ENCODE data around the gene DOCK7. TPM values are rescaled to one million over a fixed set of nuclear protein-coding genes. Genes with fewer than 3 reads are reported as not detected.
"Not testable (repeated sequence)": the region's sequence is repeated elsewhere in the genome, so short reads cannot be mapped to it uniquely, and the experiment has no call there.

DOCK7 gene
- total RNA-seq, 4 donors from 2014 or later: 7.8 to 56.5 (median 19.1) TPM

DNA sequence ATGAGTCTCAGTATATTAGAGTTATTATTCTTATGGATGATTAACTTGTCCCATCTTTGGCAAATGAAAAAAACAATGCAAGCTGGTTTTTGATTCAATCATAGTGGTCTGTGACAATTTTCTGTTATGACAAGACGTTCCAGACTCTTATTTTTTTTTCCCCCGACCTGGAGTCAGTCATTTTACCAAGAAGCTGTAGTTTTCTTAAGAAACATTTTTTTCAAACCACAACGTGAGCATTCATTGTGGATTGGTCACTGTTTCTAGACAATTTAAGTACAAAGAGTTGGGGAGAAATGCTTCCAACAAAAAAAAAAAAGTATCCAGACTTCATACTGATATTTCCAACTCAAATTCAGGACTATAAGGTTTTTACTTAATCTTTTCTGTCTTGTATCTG is 98.9 kb downstream of the DOCK7 start:
- 75 to 81% methylated on average over 3 of the region's 3 CpGs for WGBS, 2 donors
- TF ChIP-seq, protein P1, sequence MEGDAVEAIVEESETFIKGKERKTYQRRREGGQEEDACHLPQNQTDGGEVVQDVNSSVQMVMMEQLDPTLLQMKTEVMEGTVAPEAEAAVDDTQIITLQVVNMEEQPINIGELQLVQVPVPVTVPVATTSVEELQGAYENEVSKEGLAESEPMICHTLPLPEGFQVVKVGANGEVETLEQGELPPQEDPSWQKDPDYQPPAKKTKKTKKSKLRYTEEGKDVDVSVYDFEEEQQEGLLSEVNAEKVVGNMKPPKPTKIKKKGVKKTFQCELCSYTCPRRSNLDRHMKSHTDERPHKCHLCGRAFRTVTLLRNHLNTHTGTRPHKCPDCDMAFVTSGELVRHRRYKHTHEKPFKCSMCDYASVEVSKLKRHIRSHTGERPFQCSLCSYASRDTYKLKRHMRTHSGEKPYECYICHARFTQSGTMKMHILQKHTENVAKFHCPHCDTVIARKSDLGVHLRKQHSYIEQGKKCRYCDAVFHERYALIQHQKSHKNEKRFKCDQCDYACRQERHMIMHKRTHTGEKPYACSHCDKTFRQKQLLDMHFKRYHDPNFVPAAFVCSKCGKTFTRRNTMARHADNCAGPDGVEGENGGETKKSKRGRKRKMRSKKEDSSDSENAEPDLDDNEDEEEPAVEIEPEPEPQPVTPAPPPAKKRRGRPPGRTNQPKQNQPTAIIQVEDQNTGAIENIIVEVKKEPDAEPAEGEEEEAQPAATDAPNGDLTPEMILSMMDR (IDR thresholded peaks at IDR 0.05): no peak
- TF ChIP-seq POLR2A (IDR thresholded peaks at IDR 0.05): no peak

DNA sequence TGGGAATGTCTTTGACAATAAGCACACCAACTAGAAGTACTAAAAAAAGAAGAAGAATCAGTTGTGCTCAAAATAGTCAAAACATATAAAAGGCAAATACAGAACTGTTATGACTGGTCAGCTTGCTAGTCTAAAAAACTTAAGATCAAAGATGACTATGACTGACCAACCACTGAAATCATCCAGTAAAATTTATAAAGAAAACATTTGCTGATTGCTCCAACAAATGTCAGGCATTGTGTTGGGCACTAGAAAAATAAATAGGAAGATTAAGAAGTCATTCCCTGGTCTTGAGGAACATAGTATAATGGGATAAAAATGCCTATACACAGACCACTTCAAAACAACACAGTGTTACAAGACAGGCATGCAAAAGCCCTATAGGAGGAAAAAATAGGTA is 100.2 kb downstream of the DOCK7 start:
- H3K27ac ChIP-seq: no peak overlapping the region
- no peaks in the 10 kb centered on the region for H3K4me1 ChIP-seq
- no peak overlapping the region for H3K4me3 ChIP-seq
- intact Hi-C loops (cut with DNase I): no loop called here
- TF ChIP-seq POLR2A (IDR thresholded peaks at IDR 0.05): no peak
- TF ChIP-seq, protein P1 (IDR thresholded peaks at IDR 0.05): no peak
- no peak for DNase-seq
- no peaks in the 10 kb centered on the region for H3K27me3 ChIP-seq
- no peaks in the 10 kb centered on the region for H3K9me3 ChIP-seq
- H3K36me3 ChIP-seq: peaks cover 0 to 26% (median 0%) of the 10 kb centered on the region in 3 donors

More for the DNA sequence above, 98.9 kb downstream of the DOCK7 start:
- intact Hi-C loops (cut with DNase I): no loop called here
- no peaks in the 10 kb centered on the region for H3K27me3 ChIP-seq
- H3K4me1 ChIP-seq: no peaks in the 10 kb centered on the region
- no peak overlapping the region for H3K4me3 ChIP-seq
- no peak overlapping the region for H3K27ac ChIP-seq
- no peaks in the 10 kb centered on the region for H3K9me3 ChIP-seq
- peaks cover 0 to 25% (median 0%) of the 10 kb centered on the region in 3 donors for H3K36me3 ChIP-seq
- no peak for DNase-seq

DNA sequence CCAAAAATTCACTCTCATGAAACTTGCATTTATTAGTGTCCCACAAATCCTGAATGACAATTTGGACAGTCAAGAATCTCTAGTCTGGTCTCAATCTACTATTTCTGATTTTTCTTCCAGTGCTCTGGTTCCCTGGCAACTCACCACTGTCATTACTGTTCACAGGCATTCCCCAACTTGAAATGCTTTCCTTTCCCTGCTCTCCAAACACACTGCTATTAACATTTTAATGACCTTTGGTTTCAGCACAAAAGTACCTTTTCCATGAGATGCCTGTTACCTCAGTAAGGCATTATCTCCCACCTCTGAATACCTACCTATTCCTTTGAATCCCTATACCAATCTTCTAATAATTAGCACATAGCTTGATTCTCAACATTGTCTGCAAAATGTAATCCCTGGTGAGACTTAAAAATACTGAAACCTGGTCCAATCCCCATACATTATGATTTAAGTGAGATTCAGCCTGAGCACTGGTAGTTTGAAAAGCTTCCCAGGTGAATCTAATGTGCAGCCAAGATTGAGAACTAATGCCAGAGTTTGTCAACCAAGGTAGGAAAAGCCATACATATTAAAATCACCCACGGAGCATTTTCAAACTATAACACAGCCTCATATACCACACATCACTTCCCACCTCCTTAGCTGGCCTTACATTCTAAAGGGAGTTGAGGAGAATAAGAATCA is 102.6 kb downstream of the DOCK7 start:
- no peak for TF ChIP-seq POLR2A (IDR thresholded peaks at IDR 0.05)
- TF ChIP-seq, protein P1 (IDR thresholded peaks at IDR 0.05): no peak
- DNase-seq: no peak
- WGBS, 2 donors: 29 to 50% methylated on average over 1 of the region's 1 CpG
- H3K27ac ChIP-seq: no peak overlapping the region
- peaks cover 0 to 29% (median 0%) of the 10 kb centered on the region in 3 donors for H3K36me3 ChIP-seq
- no peaks in the 10 kb centered on the region for H3K27me3 ChIP-seq
- H3K4me3 ChIP-seq: no peak overlapping the region
- no peaks in the 10 kb centered on the region for H3K4me1 ChIP-seq
- no peaks in the 10 kb centered on the region for H3K9me3 ChIP-seq
- intact Hi-C loops (cut with DNase I): no loop called here

DNA sequence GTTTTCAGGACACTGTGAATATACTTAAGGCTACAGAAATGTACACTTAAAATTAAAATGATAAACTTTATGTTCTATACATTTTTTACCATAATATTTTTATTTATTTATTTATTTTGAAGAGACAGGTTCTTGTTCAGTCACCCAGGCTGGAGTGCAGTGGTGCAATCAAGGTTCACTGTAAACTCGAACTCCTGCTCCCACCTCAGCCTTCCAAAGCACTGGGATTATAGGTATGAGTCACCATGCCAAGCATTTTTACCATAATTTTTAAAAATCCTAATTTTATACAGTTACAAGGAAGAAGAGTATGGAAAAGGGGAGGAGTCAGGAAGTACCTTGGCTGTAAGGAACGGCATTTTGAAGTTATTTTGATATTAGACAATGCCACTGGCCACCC is 114.5 kb downstream of the DOCK7 start:
- WGBS, 2 donors: 45 to 62% methylated on average over 2 of the region's 2 CpGs
- intact Hi-C loops (cut with DNase I): no loop called here
- no peaks in the 10 kb centered on the region for H3K9me3 ChIP-seq
- H3K27me3 ChIP-seq: no peaks in the 10 kb centered on the region
- no peak for DNase-seq
- no peaks in the 10 kb centered on the region for H3K4me1 ChIP-seq
- no peak overlapping the region for H3K4me3 ChIP-seq
- H3K36me3 ChIP-seq: peaks cover 0 to 70% (median 0%) of the 10 kb centered on the region in 3 donors
- H3K27ac ChIP-seq: no peak overlapping the region
- no peak for TF ChIP-seq POLR2A (IDR thresholded peaks at IDR 0.05)
- TF ChIP-seq, protein P1 (IDR thresholded peaks at IDR 0.05): no peak

DNA sequence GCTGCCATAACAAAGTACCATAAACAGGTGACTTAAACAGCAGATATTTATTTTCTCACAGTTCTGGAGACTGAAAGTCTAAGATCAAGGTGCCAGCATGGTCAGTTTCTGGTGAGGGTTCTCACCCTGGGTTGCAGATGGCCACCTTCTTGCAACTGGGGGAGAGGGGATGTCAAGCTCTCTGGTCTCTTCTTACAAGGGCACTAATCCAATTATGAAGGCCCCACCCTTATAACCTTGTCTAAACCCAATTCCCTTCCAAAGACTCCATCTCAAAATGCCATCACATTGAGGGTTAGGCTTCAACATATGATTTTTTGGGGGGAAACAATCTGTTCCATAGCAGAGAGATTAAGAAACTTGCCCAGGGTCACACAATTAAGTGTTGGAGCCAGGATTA is 115.7 kb downstream of the DOCK7 start:
- Histone ChIP-seq H3K36me3 (peaks cover 0 to 60% (median 0%) of the 10 kb centered on the region in 3 donors), H3K4me1 (no peaks in the 10 kb centered on the region), H3K27ac (no peak overlapping the region), H3K27me3 (no peaks in the 10 kb centered on the region), H3K4me3 (no peak overlapping the region), H3K9me3 (no peaks in the 10 kb centered on the region)
- DNase-seq: no peak
- TF ChIP-seq POLR2A (IDR thresholded peaks at IDR 0.05): no peak
- TF ChIP-seq, protein P1 (IDR thresholded peaks at IDR 0.05): no peak
- intact Hi-C loops (cut with DNase I): no loop called here

DNA sequence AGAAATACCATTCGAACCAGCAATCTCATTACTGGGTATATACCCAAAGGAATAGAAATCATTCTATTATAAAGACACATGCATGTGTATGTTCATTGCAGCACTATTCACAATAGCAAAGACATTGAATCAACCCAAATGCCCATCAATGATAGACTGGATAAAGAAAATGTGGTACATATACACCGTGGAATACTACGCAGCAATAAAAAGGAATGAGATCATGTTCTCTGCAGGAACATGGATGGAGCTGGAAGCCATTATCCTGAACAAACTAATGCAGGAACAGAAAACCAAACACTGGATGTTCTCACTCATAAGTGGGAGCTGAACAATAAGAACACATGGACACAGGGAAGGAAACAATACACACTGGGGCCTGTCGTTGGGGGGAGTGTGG is 116.7 kb downstream of the DOCK7 start:
- H3K9me3 ChIP-seq; H3K27ac ChIP-seq; intact Hi-C loops (cut with DNase I); H3K27me3 ChIP-seq; DNase-seq; H3K4me1 ChIP-seq; H3K4me3 ChIP-seq: not testable (repeated sequence)
- peaks cover 0 to 59% (median 0%) of the 10 kb centered on the region in 3 donors for H3K36me3 ChIP-seq
- 90 to 94% methylated on average over 4 of the region's 4 CpGs for WGBS, 2 donors

DNA sequence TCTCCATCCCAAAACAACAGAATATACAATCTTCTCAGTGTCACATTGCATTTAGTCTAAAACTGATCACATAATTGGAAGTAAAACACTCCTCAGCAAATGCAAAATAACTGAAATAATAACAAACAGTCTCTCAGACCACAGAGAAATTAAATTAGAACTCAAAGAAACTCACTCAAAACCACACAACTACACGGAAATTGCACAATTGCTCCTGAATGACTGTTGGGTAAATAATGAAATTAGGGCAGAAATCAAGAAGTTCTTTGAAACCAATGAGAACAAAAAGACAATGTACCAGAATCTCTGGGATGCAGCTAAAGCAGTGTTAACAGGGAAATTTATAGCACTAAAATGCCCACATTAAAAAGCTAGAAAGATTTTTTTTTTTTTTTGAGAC is 120.3 kb downstream of the DOCK7 start:
- H3K9me3 ChIP-seq; H3K27me3 ChIP-seq; H3K4me3 ChIP-seq; H3K4me1 ChIP-seq; intact Hi-C loops (cut with DNase I); H3K27ac ChIP-seq; DNase-seq: not testable (repeated sequence)
- H3K36me3 ChIP-seq: peaks cover 0 to 28% (median 0%) of the 10 kb centered on the region in 3 donors
- 59 to 60% methylated on average over 1 of the region's 1 CpG for WGBS, 2 donors

DNA sequence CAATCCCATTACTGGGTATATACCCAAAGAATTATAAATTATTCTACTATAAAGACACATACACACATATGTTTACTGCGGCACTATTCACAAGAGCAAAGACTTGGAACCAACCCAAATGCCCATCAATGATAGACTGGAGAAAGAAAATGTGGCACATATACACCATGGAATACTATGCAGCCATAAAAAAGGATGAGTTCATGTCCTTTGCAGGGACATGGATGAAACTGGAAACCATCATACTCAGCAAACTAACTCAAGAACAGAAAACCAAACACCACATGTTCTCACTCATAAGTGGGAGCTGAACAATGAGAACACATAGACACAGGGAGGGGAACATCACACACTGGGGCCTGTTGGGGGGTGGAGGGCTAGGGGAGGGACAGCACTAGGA is 121.0 kb downstream of the DOCK7 start:
- H3K4me1 ChIP-seq; H3K27ac ChIP-seq; H3K27me3 ChIP-seq; DNase-seq; H3K9me3 ChIP-seq; H3K4me3 ChIP-seq; intact Hi-C loops (cut with DNase I): not testable (repeated sequence)
- WGBS, 2 donors: 90 to 100% methylated on average over 1 of the region's 1 CpG
- H3K36me3 ChIP-seq: peaks cover 0 to 27% (median 0%) of the 10 kb centered on the region in 3 donors

Measured in esophagus squamous epithelium (tissue), 5 donors.